ENCODE measurements around the gene PIK3AP1.

DNA sequence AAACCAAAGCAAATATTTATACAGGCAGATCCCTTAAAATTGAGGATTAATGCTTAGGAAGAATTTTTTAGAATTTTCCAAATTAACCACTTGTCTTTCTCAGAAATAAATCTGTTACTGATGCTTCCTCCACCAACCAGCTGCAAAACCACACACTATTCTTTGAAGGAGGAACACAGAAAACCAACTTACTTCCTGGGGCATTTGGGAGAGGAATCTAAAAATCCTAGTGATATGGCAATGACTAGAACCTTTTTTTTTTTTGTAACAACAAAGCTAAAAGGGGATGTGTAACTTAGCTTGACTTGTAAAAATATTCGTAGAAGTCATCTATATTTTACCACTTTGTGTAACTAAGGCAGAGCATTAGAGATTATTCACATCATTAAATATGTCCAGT, 128.4 kb downstream of the PIK3AP1 start:
- no peak for TF ChIP-seq YY1 (IDR thresholded peaks at IDR 0.05; ENCODE audit: low read depth, low read length)
- no peak for TF ChIP-seq REST (IDR thresholded peaks at IDR 0.05; ENCODE audit: low read depth, low read length)
- no peak for TF ChIP-seq NFYB (IDR thresholded peaks at IDR 0.05; ENCODE audit: insufficient read depth, low read depth, low read length)
- TF ChIP-seq CTCF (IDR thresholded peaks at IDR 0.05 in 2 of 3, conservative IDR thresholded peaks at IDR 0.05 in 1 of 3; ENCODE audit: control insufficient read depth in 2 of 3, extremely low read depth in 1 of 3, insufficient read depth in 1 of 3, low read depth in 3 of 3, low read length in 3 of 3) = no peak

All from GM12878 (cell line).